ENCODE measurements around the gene CD82.

GRCh38 chr11:44607987-44608386, 42.5 kb downstream of the CD82 start:
- TF ChIP-seq CTCF (IDR thresholded peaks at IDR 0.05) (no peak), POLR2A (IDR thresholded peaks at IDR 0.05) (no peak)

Data from breast epithelium (tissue), 3 donors.